Cardiac fibroblast (primary cell): ENCODE measurements around the gene ZMYM3.

Source experiments
- DNase-seq, 2 donors: peaks; one replicate each; pipeline versions ENCODE4 v3.0.0 to v3.0.0-alpha.2; 2010; ENCODE audit warnings: low read depth in 2 of 2
- H3K4me3 ChIP-seq, 2 donors: replicated peaks in 1 of 2; 1 replicate in 1 of 2; 2 replicates in 1 of 2; pipeline ENCODE4 v1.5.1; 2011; ENCODE audit warnings: low read depth in 2 of 2, low read length in 2 of 2, mild to moderate bottlenecking in 2 of 2, moderate library complexity in 1 of 2
- TF ChIP-seq, protein P1 (sequence below): IDR thresholded peaks from one replicate; pipeline ENCODE4 v1.5.1; 2011; ENCODE audit warnings: low read depth, mild to moderate bottlenecking, low read length, inconsistent platforms

ZMYM3 gene

DNA sequence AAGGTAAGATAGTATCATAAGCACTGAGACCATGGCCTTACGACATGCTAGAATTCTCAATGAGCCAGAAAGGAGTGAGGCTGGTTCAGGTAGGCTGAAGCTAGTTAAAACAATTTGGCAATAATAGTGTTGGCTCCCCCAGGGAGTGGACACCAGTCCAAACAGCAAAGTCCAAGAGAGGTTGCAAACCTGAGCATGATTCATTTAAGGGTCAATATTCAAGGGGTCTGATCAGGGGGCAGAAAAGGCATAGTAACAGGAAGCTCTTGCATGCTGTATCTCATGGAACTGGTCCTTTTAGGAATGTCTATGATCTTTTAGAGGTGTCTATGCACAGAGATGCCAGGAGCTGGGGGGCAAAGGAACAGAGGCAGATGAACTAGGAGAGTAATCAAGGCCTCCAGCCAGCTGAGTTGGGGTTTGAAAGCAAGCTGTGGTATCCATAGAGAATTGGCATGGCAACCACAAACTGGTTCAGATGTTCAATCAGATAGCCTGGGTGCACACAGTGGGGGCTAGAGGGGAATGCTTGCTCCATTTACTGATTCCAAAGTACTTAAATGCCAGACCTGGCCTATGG is 25.8 kb downstream of the ZMYM3 start:
- no peak overlapping the region for H3K4me3 ChIP-seq
- TF ChIP-seq, protein P1, sequence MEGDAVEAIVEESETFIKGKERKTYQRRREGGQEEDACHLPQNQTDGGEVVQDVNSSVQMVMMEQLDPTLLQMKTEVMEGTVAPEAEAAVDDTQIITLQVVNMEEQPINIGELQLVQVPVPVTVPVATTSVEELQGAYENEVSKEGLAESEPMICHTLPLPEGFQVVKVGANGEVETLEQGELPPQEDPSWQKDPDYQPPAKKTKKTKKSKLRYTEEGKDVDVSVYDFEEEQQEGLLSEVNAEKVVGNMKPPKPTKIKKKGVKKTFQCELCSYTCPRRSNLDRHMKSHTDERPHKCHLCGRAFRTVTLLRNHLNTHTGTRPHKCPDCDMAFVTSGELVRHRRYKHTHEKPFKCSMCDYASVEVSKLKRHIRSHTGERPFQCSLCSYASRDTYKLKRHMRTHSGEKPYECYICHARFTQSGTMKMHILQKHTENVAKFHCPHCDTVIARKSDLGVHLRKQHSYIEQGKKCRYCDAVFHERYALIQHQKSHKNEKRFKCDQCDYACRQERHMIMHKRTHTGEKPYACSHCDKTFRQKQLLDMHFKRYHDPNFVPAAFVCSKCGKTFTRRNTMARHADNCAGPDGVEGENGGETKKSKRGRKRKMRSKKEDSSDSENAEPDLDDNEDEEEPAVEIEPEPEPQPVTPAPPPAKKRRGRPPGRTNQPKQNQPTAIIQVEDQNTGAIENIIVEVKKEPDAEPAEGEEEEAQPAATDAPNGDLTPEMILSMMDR: no peak
- no peak for DNase-seq

GRCh38 chrX:71227370-71228062 is 26.4 kb downstream of the ZMYM3 start:
- DNase-seq: no peak
- TF ChIP-seq, protein P1: no peak
- H3K4me3 ChIP-seq: no peak overlapping the region

GRCh38 chrX:71225676-71226075 is 28.3 kb downstream of the ZMYM3 start:
- TF ChIP-seq, protein P1: no peak
- no peak overlapping the region for H3K4me3 ChIP-seq
- DNase-seq: no peak

GRCh38 chrX:71225009-71225408 is 28.9 kb downstream of the ZMYM3 start:
- DNase-seq: no peak
- TF ChIP-seq, protein P1: no peak
- no peak overlapping the region for H3K4me3 ChIP-seq

GRCh38 chrX:71224098-71224708 is 29.7 kb downstream of the ZMYM3 start:
- DNase-seq: no peak
- TF ChIP-seq, protein P1: no peak
- H3K4me3 ChIP-seq: no peak overlapping the region

DNA sequence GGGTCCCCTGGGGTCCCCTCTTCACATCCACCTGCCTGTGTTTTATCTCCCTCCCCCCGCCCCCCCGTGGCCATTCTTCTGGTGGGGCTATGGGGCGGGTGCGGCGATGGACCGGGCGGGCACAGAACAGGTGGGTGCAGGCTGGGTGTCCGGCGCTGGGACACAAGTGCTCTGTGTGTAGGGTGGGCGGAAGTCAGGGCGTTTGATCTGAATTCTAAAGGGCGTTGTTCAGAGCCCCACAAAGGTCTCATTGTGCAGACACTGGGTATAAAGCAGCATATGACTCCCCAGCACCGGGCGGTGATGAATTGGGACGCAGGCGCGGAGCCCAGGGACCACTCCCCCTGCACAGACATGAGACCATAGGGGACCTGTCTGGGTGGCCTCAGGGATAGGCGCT is 31.0 kb downstream of the ZMYM3 start, which contains the start of gene GJB1:
TSS of gene GJB1 (plus strand) at position 296 of the 400 bp plus-strand sequence. CDS start 484 bp downstream, outside the sequence.
- no peak within 1 kb of the TSS for H3K4me3 ChIP-seq
- TF ChIP-seq, protein P1: no peak
- DNase-seq: no peak
